Measurements from ENCODE around the gene MATR3. TPM values are rescaled to one million over a fixed set of nuclear protein-coding genes. Genes with fewer than 3 reads are reported as not detected.

MATR3 gene
- total and polyA plus RNA-seq, 10 of the 15 experiments (the other 5 are each of a cell fraction or from before 2014, with no cell fraction given) = 134 to 401 (median 221) TPM

- TF ChIP-seq ZNF687 (IDR thresholded peaks at IDR 0.05) (no peak), BCL3 (IDR thresholded peaks at IDR 0.05; ENCODE audit: borderline replicate concordance, insufficient read depth, low read depth, low read length, poor library complexity, severe bottlenecking) (no peak), PKNOX1 (IDR thresholded peaks at IDR 0.05) (no peak)
Observed at GRCh38 chr5:139266236-139266635, 27.3 kb upstream of the MATR3 start (continued).

GRCh38 chr5:139267481-139267880 is 26.1 kb upstream of the MATR3 start:
- SMC1A ChIA-PET (ENCODE audit: uncharacterized antibody, unreplicated experiment) = interaction anchor here (1.1 to 2.9 kb wide), 8 partner anchors 9 to 442 kb away, joined by 3 to 34 read pairs (median 4); partner anchors contain the start of gene STING1
- FAIRE-seq = no peak
- no peaks in the 10 kb centered on the region for H4K20me1 ChIP-seq (ENCODE audit: control insufficient read depth, insufficient read depth)

More at GRCh38 chr5:139267481-139267880, 26.1 kb upstream of the MATR3 start:
- in situ Hi-C loops (cut with MboI) (loop anchor here (10.0 to 25.0 kb wide), 2 partner anchors 630 to 693 kb away; partner anchors contain the start of gene HSPA9), intact Hi-C loops (cut with micrococcal nuclease; ENCODE audit: unreplicated experiment) (loop anchor here (10.0 kb wide), 1 partner anchor 803 kb away; the partner anchor contains the start of gene EGR1)
- TF ChIP-seq YY1 (IDR thresholded peaks at IDR 0.05; ENCODE audit: low read depth, low read length) (no peak), RAD21 (IDR thresholded peaks at IDR 0.05; ENCODE audit: insufficient read depth, low read depth, low read length) (no peak), MYC (IDR thresholded peaks at IDR 0.05; ENCODE audit: insufficient read depth, insufficient read length, insufficient replicate concordance, low read length, severe bottlenecking) (no peak), CBX3 (IDR thresholded peaks at IDR 0.05; ENCODE audit: borderline replicate concordance, low read depth) (no peak), TBL1XR1 (IDR thresholded peaks at IDR 0.05; ENCODE audit: low read depth, low read length) (no peak), CREB1 (IDR thresholded peaks at IDR 0.05; ENCODE audit: low read depth) (no peak), SMAD5 (IDR thresholded peaks at IDR 0.05; ENCODE audit: low read depth) (no peak), RAD51 (IDR thresholded peaks at IDR 0.05) (no peak)
- no peaks in the 10 kb centered on the region for H3K27me3 ChIP-seq (replicated peaks in 1 of 2; ENCODE audit: control insufficient read depth in 2 of 2, insufficient read depth in 2 of 2, low read length in 1 of 2)
- ATAC-seq (no peak), DNase-seq (ENCODE audit: low read depth, low spot score) (no peak)
- H3K79me2 ChIP-seq (ENCODE audit: control insufficient read depth, insufficient read depth, low read length) = no peaks in the 10 kb centered on the region
- WGBS (ENCODE audit: insufficient coverage, insufficient replicate concordance, low lambda C conversion rate, missing lambda C conversion rate) = 51% methylated on average over 2 of the region's 2 CpGs
- H3K9ac ChIP-seq (ENCODE audit: control insufficient read depth, insufficient read depth, low read length) = no peak overlapping the region
- CTCF ChIA-PET = interaction anchor here (0.5 to 4.1 kb wide), 12 partner anchors 13 to 1157 kb away, joined by 3 to 44 read pairs (median 4); partner anchors contain the start of gene PAIP2
- peaks cover 27% of the 10 kb centered on the region for H3K4me1 ChIP-seq (ENCODE audit: control insufficient read depth, insufficient read depth, low read length)
- BruUV-seq (replicated peaks) = no TSS peak
- H3K4me3 ChIP-seq = no peak overlapping the region
- no peak overlapping the region for H3K27ac ChIP-seq (ENCODE audit: control insufficient read depth, insufficient read depth)
- no peaks in the 10 kb centered on the region for H3K9me3 ChIP-seq (replicated peaks; ENCODE audit: control insufficient read depth, insufficient read depth, low read length)
- peak overlapping the region; percentile 39; the same call in 1 of the 2 replicates for H3K4me2 ChIP-seq (ENCODE audit: control insufficient read depth, insufficient read depth)
- no peaks in the 10 kb centered on the region for H3K36me3 ChIP-seq (ENCODE audit: control insufficient read depth in 2 of 2, insufficient read depth in 2 of 2, low read length in 1 of 2)
- H2AFZ ChIP-seq (ENCODE audit: control insufficient read depth, low read depth, low read length) = no peak overlapping the region; the same call in 1 of the 2 replicates
- POLR2A ChIA-PET = interaction anchor here (1.0 to 2.3 kb wide), 4 partner anchors 10 to 786 kb away, joined by 3 to 13 read pairs (median 7); partner anchors contain the start of gene MZB1
- RAD21 ChIA-PET (ENCODE audit: unreplicated experiment) = interaction anchor here (0.7 to 2.4 kb wide), 6 partner anchors 16 to 478 kb away, joined by 3 to 28 read pairs (median 9); partner anchors contain the start of genes MZB1 and PAIP2
